T-helper 1 cell treated with Interleukin-12 subunit alpha and Interleukin-12 subunit beta and Interleukin-4 antibody, amounts not matched to agents 30 ng/mL and 1 ng/mL, for 36 hours (primary cell): Measurements from ENCODE around the gene MAT1A. TPM values are rescaled to one million over a fixed set of nuclear protein-coding genes. Genes with fewer than 3 reads are reported as not detected.
"Not testable (repeated sequence)": the region's sequence is repeated elsewhere in the genome, so short reads cannot be mapped to it uniquely, and the experiment has no call there.

ENCODE experiments used
- intact Hi-C: fragments of 100-400 bp; cut with micrococcal nuclease; formaldehyde crosslinking; loops from one replicate; pipeline ENCODE4 v1.15.1; 2024
- total RNA-seq: library from RNA; stranded (reverse); gene quantifications from 2 replicates; pipeline ENCODE4 v1.2.3, GENCODE V29; 2022

Gene MAT1A
- total RNA-seq, 1 donor from 2014 or later, result not detected

- intact Hi-C loops, result no loop called here
Measured at GRCh38 chr10:80265740-80266512, 23.5 kb downstream of the MAT1A start.

- intact Hi-C loops, result no loop called here
Measured at GRCh38 chr10:80264081-80265056, 25.1 kb downstream of the MAT1A start.

- intact Hi-C loops, result no loop called here
Measured at GRCh38 chr10:80261316-80262030, 28.0 kb downstream of the MAT1A start.

- intact Hi-C loops, result loop anchor here (1.0 kb wide), 2 partner anchors 117 to 202 kb away; no protein-coding TSS in a partner anchor
Measured at GRCh38 chr10:80260295-80261243, 28.9 kb downstream of the MAT1A start.

GRCh38 chr10:80259405-80259871 lies 30.0 kb downstream of the MAT1A start:
- intact Hi-C loops, result no loop called here

- intact Hi-C loops, result not testable (repeated sequence)
Measured at GRCh38 chr10:80256798-80257197, 32.7 kb downstream of the MAT1A start.

GRCh38 chr10:80254726-80255125 lies 34.7 kb downstream of the MAT1A start:
- intact Hi-C loops, result not testable (repeated sequence)

GRCh38 chr10:80253963-80254271 lies 35.5 kb downstream of the MAT1A start:
- intact Hi-C loops, result not testable (repeated sequence)

GRCh38 chr10:80253266-80253962 lies 36.0 kb downstream of the MAT1A start:
- intact Hi-C loops, result no loop called here

- intact Hi-C loops, result no loop called here
Measured at GRCh38 chr10:80252296-80252887, 37.1 kb downstream of the MAT1A start.

GRCh38 chr10:80251703-80252280 lies 37.7 kb downstream of the MAT1A start:
- intact Hi-C loops, result not testable (repeated sequence)

GRCh38 chr10:80250399-80250798 lies 39.1 kb downstream of the MAT1A start:
- intact Hi-C loops, result not testable (repeated sequence)

GRCh38 chr10:80249906-80250305 lies 39.6 kb downstream of the MAT1A start:
- intact Hi-C loops, result loop anchor here (10.0 kb wide), 1 partner anchor 735 kb away; the partner anchor contains the start of gene EIF5AL1

GRCh38 chr10:80247611-80248010 lies 41.8 kb downstream of the MAT1A start:
- intact Hi-C loops, result loop anchor here (10.0 kb wide), 1 partner anchor 733 kb away; the partner anchor contains the start of gene EIF5AL1

GRCh38 chr10:80244371-80244770 lies 45.1 kb downstream of the MAT1A start:
- intact Hi-C loops, result loop anchor here (10.0 kb wide), 1 partner anchor 730 kb away; the partner anchor contains the start of gene EIF5AL1

GRCh38 chr10:80242341-80242740 lies 47.1 kb downstream of the MAT1A start:
- intact Hi-C loops, result loop anchor here (10.0 kb wide), 1 partner anchor 728 kb away; the partner anchor contains the start of gene EIF5AL1

GRCh38 chr10:80236457-80236856 lies 53.0 kb downstream of the MAT1A start:
- intact Hi-C loops, result not testable (repeated sequence)
